Measurements from ENCODE around the gene SNRPA. TPM values are rescaled to one million over a fixed set of nuclear protein-coding genes. Genes with fewer than 3 reads are reported as not detected.

SNRPA gene
- polyA plus RNA-seq, 1 experiment: 167 TPM

GRCh38 chr19:40739871-40740703 is 10.9 kb upstream of the SNRPA start:
- no peak for TF ChIP-seq CTCF (IDR thresholded peaks at IDR 0.05; ENCODE audit: insufficient read depth, low read depth, low read length)
- Histone ChIP-seq H3K4me3 (ENCODE audit: low read depth, low read length) (no peak overlapping the region), H3K36me3 (ENCODE audit: control insufficient read depth, insufficient read depth, low read length) (peaks cover 26% of the 10 kb centered on the region), H3K27me3 (ENCODE audit: control insufficient read depth, insufficient read depth, low read length) (no peaks in the 10 kb centered on the region)
- DNase-seq (ENCODE audit: low read depth): no peak
- CTCF ChIA-PET: interaction anchor here (0.6 to 1.2 kb wide), 2 partner anchors 67 to 571 kb away, joined by 3 read pairs; no protein-coding TSS in a partner anchor
- POLR2A ChIA-PET: interaction anchor here (0.5 kb wide), 1 partner anchor 16 kb away, joined by 3 read pairs; no protein-coding TSS in a partner anchor

GRCh38 chr19:40740747-40741146 is 10.3 kb upstream of the SNRPA start:
- no peak overlapping the region for H3K4me3 ChIP-seq (ENCODE audit: low read depth, low read length)
- no peak for TF ChIP-seq CTCF (IDR thresholded peaks at IDR 0.05; ENCODE audit: insufficient read depth, low read depth, low read length)
- H3K27me3 ChIP-seq (ENCODE audit: control insufficient read depth, insufficient read depth, low read length): no peaks in the 10 kb centered on the region
- ChIA-PET POLR2A (interaction anchor here (0.5 kb wide), 1 partner anchor 16 kb away, joined by 3 read pairs; no protein-coding TSS in a partner anchor), CTCF (no interaction called here)
- DNase-seq (ENCODE audit: low read depth): peak; percentile 65
- H3K36me3 ChIP-seq (ENCODE audit: control insufficient read depth, insufficient read depth, low read length): peaks cover 22% of the 10 kb centered on the region

GRCh38 chr19:40741527-40742390 is 9.2 kb upstream of the SNRPA start:
- peaks cover 19% of the 10 kb centered on the region for H3K36me3 ChIP-seq (ENCODE audit: control insufficient read depth, insufficient read depth, low read length)
- no peak overlapping the region for H3K4me3 ChIP-seq (ENCODE audit: low read depth, low read length)
- no peaks in the 10 kb centered on the region for H3K27me3 ChIP-seq (ENCODE audit: control insufficient read depth, insufficient read depth, low read length)
- TF ChIP-seq CTCF (IDR thresholded peaks at IDR 0.05; ENCODE audit: insufficient read depth, low read depth, low read length): no peak
- DNase-seq (ENCODE audit: low read depth): no peak
- ChIA-PET POLR2A (no interaction called here), CTCF (interaction anchor here (2.2 kb wide), 1 partner anchor 11 kb away, joined by 4 read pairs; no protein-coding TSS in a partner anchor)

- Histone ChIP-seq H3K36me3 (ENCODE audit: control insufficient read depth, insufficient read depth, low read length) (peaks cover 11% of the 10 kb centered on the region), H3K27me3 (ENCODE audit: control insufficient read depth, insufficient read depth, low read length) (no peaks in the 10 kb centered on the region), H3K4me3 (ENCODE audit: low read depth, low read length) (no peak overlapping the region)
- no peak for DNase-seq (ENCODE audit: low read depth)
- no peak for TF ChIP-seq CTCF (IDR thresholded peaks at IDR 0.05; ENCODE audit: insufficient read depth, low read depth, low read length)
- POLR2A ChIA-PET: no interaction called here
- CTCF ChIA-PET: interaction anchor here (2.2 kb wide), 1 partner anchor 12 kb away, joined by 4 read pairs; no protein-coding TSS in a partner anchor
Observed at GRCh38 chr19:40742477-40742876, 8.5 kb upstream of the SNRPA start.

- no peak for DNase-seq (ENCODE audit: low read depth)
- ChIA-PET POLR2A (no interaction called here), CTCF (interaction anchor here (1.4 to 2.2 kb wide), 2 partner anchors 12 to 21 kb away, joined by 3 to 4 read pairs; no protein-coding TSS in a partner anchor)
- TF ChIP-seq CTCF (IDR thresholded peaks at IDR 0.05; ENCODE audit: insufficient read depth, low read depth, low read length): no peak
- Histone ChIP-seq H3K4me3 (ENCODE audit: low read depth, low read length) (no peak overlapping the region), H3K27me3 (ENCODE audit: control insufficient read depth, insufficient read depth, low read length) (no peaks in the 10 kb centered on the region), H3K36me3 (ENCODE audit: control insufficient read depth, insufficient read depth, low read length) (peaks cover 11% of the 10 kb centered on the region)
Observed at GRCh38 chr19:40742886-40743285, 8.1 kb upstream of the SNRPA start.

Measured in BJ (cell line).